ENCODE measurements around the gene NR3C1.

Gene NR3C1

GRCh38 chr5:143403593-143404415 is at the start of gene NR3C1:
Gene NR3C1, minus strand, starts transcription at chr5:143403686. Its CDS starts 2,847 bp downstream, at chr5:143400839.
- DNase-seq = peak; percentile 40

GRCh38 chr5:143449772-143450171 is 46.3 kb upstream of the NR3C1 start:
- no peak for DNase-seq

GRCh38 chr5:143448518-143448917 is 45.0 kb upstream of the NR3C1 start:
- DNase-seq = no peak

- DNase-seq = no peak
Observed at GRCh38 chr5:143447983-143448382, 44.5 kb upstream of the NR3C1 start.

- DNase-seq = no peak
Observed at GRCh38 chr5:143446535-143447226, 43.2 kb upstream of the NR3C1 start.

GRCh38 chr5:143445776-143446175 is 42.3 kb upstream of the NR3C1 start:
- no peak for DNase-seq

GRCh38 chr5:143443330-143443729 is 39.8 kb upstream of the NR3C1 start:
- no peak for DNase-seq

- DNase-seq = no peak
Observed at GRCh38 chr5:143442385-143442784, 38.9 kb upstream of the NR3C1 start.

GRCh38 chr5:143440448-143441115 is 37.1 kb upstream of the NR3C1 start:
- no peak for DNase-seq

- no peak for DNase-seq
Observed at GRCh38 chr5:143437666-143438273, 34.3 kb upstream of the NR3C1 start.

- DNase-seq = no peak
Observed at GRCh38 chr5:143436871-143437270, 33.4 kb upstream of the NR3C1 start.

GRCh38 chr5:143435210-143435657 is 31.7 kb upstream of the NR3C1 start:
- no peak for DNase-seq

- DNase-seq = no peak
Observed at GRCh38 chr5:143434261-143435209, 31.0 kb upstream of the NR3C1 start.

- DNase-seq = no peak
Observed at GRCh38 chr5:143433670-143434069, 30.2 kb upstream of the NR3C1 start.

GRCh38 chr5:143432658-143433239 is 29.3 kb upstream of the NR3C1 start:
- DNase-seq = no peak

- DNase-seq = no peak
Observed at GRCh38 chr5:143431789-143432188, 28.3 kb upstream of the NR3C1 start.

GRCh38 chr5:143428738-143429420 is 25.4 kb upstream of the NR3C1 start:
- no peak for DNase-seq

GRCh38 chr5:143428155-143428554 is 24.7 kb upstream of the NR3C1 start:
- DNase-seq = no peak

- no peak for DNase-seq
Observed at GRCh38 chr5:143427122-143427735, 23.7 kb upstream of the NR3C1 start.

GRCh38 chr5:143426437-143426991 is 23.0 kb upstream of the NR3C1 start:
- DNase-seq = no peak

Data from cortex of kidney (tissue), 1 donor.